ENCODE measurements around the gene ZNF311. TPM values are rescaled to one million over a fixed set of nuclear protein-coding genes. Genes with fewer than 3 reads are reported as not detected.

The ZNF311 gene
- total RNA-seq, 2 donors from 2014 or later = 1.1 to 2.1 TPM

DNA sequence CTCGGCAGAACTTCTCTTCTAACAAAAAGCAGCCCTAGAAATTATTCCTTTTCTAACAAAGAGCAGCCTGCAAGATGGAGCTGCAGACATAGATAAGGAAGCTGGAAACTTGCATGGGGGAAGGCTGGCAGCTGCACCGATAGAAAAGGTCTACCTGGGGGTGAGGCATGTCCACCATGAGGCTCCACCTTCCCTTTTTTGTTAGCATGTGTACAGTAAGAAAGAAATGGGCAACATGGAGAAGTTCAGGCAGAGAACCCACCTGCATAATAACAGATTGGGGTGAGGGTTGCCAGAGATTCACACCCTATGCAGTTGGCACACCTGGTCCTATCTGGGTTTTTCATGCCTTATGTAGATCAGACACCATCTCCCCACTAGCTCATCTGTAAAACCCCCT, 25.4 kb downstream of the ZNF311 start:
- Histone ChIP-seq H3K27ac (no peak overlapping the region), H3K36me3 (no peaks in the 10 kb centered on the region), H3K9ac (ENCODE audit: low read depth in 2 of 2, low read length in 2 of 2) (no peak overlapping the region), H3K27me3 (no peaks in the 10 kb centered on the region), H3K4me1 (no peaks in the 10 kb centered on the region), H3K4me3 (no peak overlapping the region), H3K9me3 (no peaks in the 10 kb centered on the region)
- intact Hi-C loops (cut with DNase I) = loop anchor here (10.0 kb wide), 1 partner anchor 145 kb away; no protein-coding TSS in a partner anchor
- no peak for DNase-seq
- TF ChIP-seq, protein P1, sequence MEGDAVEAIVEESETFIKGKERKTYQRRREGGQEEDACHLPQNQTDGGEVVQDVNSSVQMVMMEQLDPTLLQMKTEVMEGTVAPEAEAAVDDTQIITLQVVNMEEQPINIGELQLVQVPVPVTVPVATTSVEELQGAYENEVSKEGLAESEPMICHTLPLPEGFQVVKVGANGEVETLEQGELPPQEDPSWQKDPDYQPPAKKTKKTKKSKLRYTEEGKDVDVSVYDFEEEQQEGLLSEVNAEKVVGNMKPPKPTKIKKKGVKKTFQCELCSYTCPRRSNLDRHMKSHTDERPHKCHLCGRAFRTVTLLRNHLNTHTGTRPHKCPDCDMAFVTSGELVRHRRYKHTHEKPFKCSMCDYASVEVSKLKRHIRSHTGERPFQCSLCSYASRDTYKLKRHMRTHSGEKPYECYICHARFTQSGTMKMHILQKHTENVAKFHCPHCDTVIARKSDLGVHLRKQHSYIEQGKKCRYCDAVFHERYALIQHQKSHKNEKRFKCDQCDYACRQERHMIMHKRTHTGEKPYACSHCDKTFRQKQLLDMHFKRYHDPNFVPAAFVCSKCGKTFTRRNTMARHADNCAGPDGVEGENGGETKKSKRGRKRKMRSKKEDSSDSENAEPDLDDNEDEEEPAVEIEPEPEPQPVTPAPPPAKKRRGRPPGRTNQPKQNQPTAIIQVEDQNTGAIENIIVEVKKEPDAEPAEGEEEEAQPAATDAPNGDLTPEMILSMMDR (IDR thresholded peaks at IDR 0.05) = no peak

DNA sequence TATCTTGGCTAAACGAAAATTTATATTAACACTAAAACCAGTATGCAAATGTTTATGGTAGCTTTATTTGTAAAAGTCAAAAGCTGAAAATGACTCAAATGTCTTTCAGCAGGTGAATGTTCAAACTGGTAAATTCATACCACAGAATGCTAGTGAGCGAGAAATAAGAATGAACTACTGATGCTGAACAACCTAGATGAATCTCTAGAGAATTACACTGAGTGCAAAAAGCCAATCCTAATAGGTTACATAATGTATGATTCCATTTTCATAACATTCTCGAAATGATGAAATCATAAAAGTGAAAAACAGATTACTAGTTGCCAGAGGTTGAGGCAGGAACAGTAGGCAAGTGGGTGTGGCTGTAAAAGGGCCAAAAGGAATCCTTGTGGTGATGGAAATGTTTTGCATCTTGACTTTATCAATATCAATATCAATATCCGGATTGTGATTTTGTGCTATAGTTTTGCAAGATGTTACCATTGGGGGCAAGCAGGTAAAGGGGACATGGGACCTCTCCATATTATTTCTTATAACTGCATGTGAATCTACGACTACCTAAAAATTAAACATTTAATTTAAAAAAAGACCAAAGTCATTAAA, 26.1 kb downstream of the ZNF311 start:
- Histone ChIP-seq H3K9me3 (no peaks in the 10 kb centered on the region), H3K27me3 (no peaks in the 10 kb centered on the region), H3K36me3 (no peaks in the 10 kb centered on the region), H3K4me3 (no peak overlapping the region), H3K4me1 (no peaks in the 10 kb centered on the region), H3K9ac (ENCODE audit: low read depth in 2 of 2, low read length in 2 of 2) (no peak overlapping the region), H3K27ac (no peak overlapping the region)
- intact Hi-C loops (cut with DNase I) = no loop called here
- TF ChIP-seq, protein P1 (IDR thresholded peaks at IDR 0.05) = no peak
- DNase-seq = no peak

DNA sequence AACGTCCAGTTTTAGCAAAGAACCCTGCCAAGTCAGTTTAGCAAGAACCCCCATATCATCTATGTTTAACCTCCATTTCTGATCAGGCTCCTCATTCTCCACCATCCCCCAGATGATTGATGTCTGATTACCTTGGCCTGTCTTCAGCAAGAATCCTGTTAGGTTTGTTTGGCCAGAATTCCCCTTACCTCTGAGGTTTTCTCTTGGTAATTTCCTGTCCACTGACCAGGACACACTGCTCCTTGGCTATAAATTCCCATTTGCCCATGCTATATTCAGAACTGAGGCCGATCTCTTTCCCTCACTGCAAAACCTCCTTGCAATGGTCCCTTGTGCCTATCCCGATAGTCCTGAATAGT, 27.0 kb downstream of the ZNF311 start:
- Histone ChIP-seq H3K27me3 (no peaks in the 10 kb centered on the region), H3K4me1 (no peaks in the 10 kb centered on the region), H3K9me3 (no peaks in the 10 kb centered on the region), H3K4me3 (no peak overlapping the region), H3K36me3 (no peaks in the 10 kb centered on the region), H3K27ac (no peak overlapping the region), H3K9ac (ENCODE audit: low read depth in 2 of 2, low read length in 2 of 2) (no peak overlapping the region)
- DNase-seq = no peak
- intact Hi-C loops (cut with DNase I) = no loop called here
- TF ChIP-seq, protein P1 (IDR thresholded peaks at IDR 0.05) = no peak

DNA sequence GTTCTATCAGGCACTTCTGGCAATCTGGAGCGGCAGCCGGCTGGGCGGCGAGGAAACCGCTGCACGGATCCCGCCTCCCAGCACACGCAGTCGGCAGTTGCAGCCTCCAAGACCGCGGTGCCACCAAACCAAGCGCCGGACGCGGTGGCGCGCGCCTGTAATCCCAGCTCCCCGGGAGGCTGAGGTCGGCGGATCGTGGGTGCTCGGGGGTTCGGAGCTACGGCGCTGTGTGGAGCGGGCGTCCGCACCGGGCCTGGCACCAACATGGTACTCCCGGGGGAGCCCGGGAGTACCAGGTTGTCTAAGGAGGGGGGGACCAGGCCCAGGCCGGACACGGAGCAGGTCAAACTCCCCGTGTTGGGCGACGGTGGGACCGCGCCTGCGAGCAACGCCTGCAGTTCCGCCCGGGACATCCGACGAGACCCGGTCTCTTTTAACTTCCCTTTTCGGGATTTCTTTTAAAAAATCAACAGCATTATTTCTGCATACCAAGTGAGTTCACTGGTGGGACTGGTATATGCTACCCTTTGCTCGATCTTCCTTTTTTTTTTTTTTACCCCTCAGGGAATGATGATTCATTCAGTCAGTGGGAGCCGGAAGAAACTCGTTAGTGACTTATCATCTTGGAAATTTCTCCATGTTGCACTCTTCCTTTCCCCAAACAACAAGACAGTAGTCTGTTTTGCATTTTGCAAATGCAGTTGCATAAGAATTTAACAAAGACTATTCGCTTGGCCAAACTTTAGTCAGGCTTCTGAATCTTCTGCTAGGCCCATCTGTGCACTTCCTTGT, 27.6 kb downstream of the ZNF311 start:
- Histone ChIP-seq H3K9me3 (no peaks in the 10 kb centered on the region), H3K9ac (ENCODE audit: low read depth in 2 of 2, low read length in 2 of 2) (no peak overlapping the region), H3K36me3 (no peaks in the 10 kb centered on the region), H3K4me3 (peak overlapping the region; percentile 14), H3K27me3 (no peaks in the 10 kb centered on the region), H3K27ac (no peak overlapping the region), H3K4me1 (no peaks in the 10 kb centered on the region)
- TF ChIP-seq, protein P1 (IDR thresholded peaks at IDR 0.05) = no peak
- intact Hi-C loops (cut with DNase I) = no loop called here
- no peak for DNase-seq

DNA sequence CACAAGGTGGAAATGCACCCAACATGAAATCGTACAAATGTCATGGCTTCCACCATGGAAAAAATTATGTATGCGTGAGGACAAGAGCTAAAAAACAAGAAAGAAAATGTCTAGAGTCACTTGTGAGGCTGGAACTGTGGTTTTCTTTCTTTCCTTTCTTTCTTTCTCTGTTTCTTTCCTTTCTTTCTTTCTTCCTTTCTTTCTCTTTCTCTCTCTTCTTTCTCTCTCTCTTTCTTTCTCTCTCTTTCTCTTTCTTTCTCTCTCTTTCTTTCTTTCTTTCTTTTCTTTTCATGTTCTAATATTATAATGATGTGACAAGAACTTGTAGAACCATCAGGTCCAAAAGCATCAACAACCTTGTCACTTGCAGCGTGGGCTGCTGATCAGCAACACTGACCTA, 28.4 kb downstream of the ZNF311 start:
- H3K27me3 ChIP-seq = no peaks in the 10 kb centered on the region
- H3K27ac ChIP-seq = no peak overlapping the region
- H3K4me3 ChIP-seq = no peak overlapping the region
- H3K9ac ChIP-seq (ENCODE audit: low read depth in 2 of 2, low read length in 2 of 2) = no peak overlapping the region
- no peak for DNase-seq
- H3K4me1 ChIP-seq = no peaks in the 10 kb centered on the region
- TF ChIP-seq, protein P1 (IDR thresholded peaks at IDR 0.05) = no peak
- intact Hi-C loops (cut with DNase I) = no loop called here
- no peaks in the 10 kb centered on the region for H3K9me3 ChIP-seq
- H3K36me3 ChIP-seq = no peaks in the 10 kb centered on the region
